PFSK-1 (cell line): ENCODE measurements around the gene FLAD1.

ENCODE experiments used
- FOXP2 ChIP-seq: optimal IDR thresholded peaks from 2 replicates; pipeline ENCODE3; 2011; ENCODE audit warnings: borderline replicate concordance, control low read depth, inconsistent platforms; ENCODE audit not compliant: insufficient read depth; ENCODE audit errors: extremely low read length, extremely low read depth
- POLR2AphosphoS5 ChIP-seq: IDR thresholded peaks from 2 replicates; pipeline ENCODE4 v1.6.1; 2012; ENCODE audit warnings: low read depth, mild to moderate bottlenecking, control low read depth, low read length, moderate library complexity
- REST ChIP-seq, 2 experiments: IDR thresholded peaks; 2 replicates each; pipeline versions ENCODE4 v1.6.1 to v1.8.0; 2011 to 2012; ENCODE audit warnings: low read depth in 2 of 2, low read length in 2 of 2, control low read depth in 1 of 2, inconsistent platforms in 1 of 2, mild to moderate bottlenecking in 1 of 2, moderate library complexity in 1 of 2; ENCODE audit not compliant: insufficient read depth in 1 of 2
- SIN3A ChIP-seq: IDR thresholded peaks from 2 replicates; pipeline ENCODE4 v1.6.1; 2012; ENCODE audit warnings: mild to moderate bottlenecking, low read length, moderate library complexity, borderline replicate concordance; ENCODE audit not compliant: insufficient read depth
- TAF1 ChIP-seq: IDR thresholded peaks from 2 replicates; pipeline ENCODE4 v1.6.1; 2012; ENCODE audit warnings: low read length, control low read depth, borderline replicate concordance; ENCODE audit not compliant: insufficient read depth

The FLAD1 gene

DNA sequence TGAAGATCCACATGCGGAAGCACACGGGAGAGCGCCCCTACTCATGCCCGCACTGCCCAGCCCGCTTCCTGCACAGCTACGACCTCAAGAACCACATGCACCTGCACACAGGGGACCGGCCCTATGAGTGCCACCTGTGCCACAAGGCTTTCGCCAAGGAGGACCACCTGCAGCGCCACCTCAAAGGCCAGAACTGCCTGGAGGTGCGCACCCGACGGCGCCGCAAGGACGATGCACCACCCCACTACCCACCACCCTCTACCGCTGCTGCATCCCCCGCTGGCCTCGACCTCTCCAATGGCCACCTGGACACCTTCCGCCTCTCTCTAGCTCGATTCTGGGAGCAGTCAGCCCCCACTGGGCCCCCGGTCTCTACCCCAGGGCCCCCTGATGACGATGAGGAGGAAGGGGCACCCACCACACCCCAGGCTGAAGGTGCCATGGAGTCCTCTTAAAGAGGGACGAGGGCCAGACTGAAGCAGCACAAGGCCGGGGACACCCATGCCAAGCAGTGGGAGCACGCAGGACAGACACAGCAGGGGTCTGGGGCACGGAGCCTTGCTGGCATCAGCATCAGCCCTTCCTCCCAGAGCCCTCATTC lies 33.2 kb downstream of the FLAD1 start:
- TF ChIP-seq TAF1 (no peak), REST (IDR thresholded peaks at IDR 0.05; ENCODE audit: insufficient read depth in 1 of 2, low read depth in 2 of 2, low read length in 2 of 2) (no peak), SIN3A (no peak), POLR2AphosphoS5 (no peak; the same call in 1 of the 2 replicates), FOXP2 (no peak)

DNA sequence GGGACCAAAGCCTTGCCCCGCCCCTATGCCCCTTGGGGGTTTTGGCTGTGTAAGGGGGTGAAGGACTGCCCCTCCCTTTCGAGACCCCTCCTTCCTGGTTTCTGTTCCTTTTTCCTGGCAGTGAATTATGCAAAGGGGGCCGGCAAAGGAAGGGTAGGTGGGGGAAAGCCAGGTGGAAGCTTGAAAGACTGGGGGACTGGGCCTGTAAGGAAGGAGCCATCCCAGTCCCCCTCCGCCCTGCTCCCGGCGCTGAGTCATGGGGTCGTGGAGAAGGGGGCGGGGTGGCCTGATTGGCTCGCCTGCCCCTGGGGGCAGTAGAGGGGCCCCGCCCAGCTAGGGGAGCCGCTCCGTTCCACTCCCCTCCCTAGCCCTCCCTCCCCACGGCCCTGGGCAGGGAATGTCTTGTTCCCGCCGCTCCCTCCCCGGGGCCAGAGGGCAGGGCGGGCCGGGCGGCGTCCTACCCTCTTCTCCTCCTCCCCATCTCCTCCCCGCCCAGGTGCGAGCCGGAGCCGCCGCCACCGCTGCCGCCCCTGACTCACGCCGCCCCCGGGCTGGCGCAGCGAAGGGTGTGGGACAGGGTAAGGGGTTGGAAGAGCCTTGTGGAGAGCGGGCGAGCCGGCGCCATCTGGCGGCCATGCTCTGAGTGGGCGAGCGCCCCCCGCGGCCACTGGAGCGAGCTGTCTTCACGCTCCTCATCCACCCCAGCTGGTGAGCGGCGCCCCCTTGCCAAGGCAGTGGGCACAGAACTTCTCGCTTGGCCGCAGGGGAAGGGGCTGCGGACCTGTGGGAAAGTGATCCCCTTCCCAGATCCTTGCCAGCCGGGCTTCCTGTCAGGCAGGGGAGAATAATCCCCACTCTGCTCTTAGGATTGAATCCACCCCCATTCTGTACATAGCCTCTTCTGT lies 34.1 kb downstream of the FLAD1 start:
- TF ChIP-seq SIN3A (no peak), TAF1 (no peak), POLR2AphosphoS5 (peak; percentile 66), REST (IDR thresholded peaks at IDR 0.05; ENCODE audit: insufficient read depth in 1 of 2, low read depth in 2 of 2, low read length in 2 of 2) (no peak), FOXP2 (peak; percentile 95)

DNA sequence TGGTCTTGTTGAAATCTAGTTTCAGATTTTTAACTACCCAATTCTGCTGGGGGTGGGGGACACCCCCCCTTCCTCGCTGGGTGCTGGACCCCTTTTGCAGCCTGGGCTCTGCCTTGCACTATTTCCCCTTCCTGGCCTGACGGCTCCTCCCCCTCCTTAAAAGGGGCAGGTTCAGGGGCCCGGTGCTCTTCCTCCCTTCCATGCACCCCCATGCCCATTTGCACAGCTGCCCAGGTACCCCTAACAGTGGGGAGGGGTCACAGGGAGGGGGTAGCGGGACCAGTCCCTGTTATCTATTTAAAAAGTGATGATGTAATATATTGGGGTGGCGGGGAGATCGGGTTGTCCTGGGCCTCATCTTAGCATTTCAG lies 34.8 kb downstream of the FLAD1 start:
- no peak for TF ChIP-seq SIN3A
- TF ChIP-seq FOXP2: no peak
- no peak for TF ChIP-seq REST (IDR thresholded peaks at IDR 0.05; ENCODE audit: insufficient read depth in 1 of 2, low read depth in 2 of 2, low read length in 2 of 2)
- TF ChIP-seq POLR2AphosphoS5: no peak

- TF ChIP-seq POLR2AphosphoS5 (no peak), SIN3A (no peak), REST (IDR thresholded peaks at IDR 0.05; ENCODE audit: insufficient read depth in 1 of 2, low read depth in 2 of 2, low read length in 2 of 2) (no peak), FOXP2 (no peak), TAF1 (no peak)
Observed at GRCh38 chr1:155018617-155019348, 35.6 kb downstream of the FLAD1 start.
